Hippocampal formation (tissue), 2 donors: ENCODE measurements around the gene GRAMD1C.

Source experiments
- DNase-seq, 2 donors: peaks; one replicate each; lab custom pipeline; 2025; lab: John Stamatoyannopoulos, UW

The GRAMD1C gene

GRCh38 chr3:113852506-113852905 lies 13.9 kb downstream of the GRAMD1C start:
- no peak for DNase-seq

GRCh38 chr3:113867506-113867905 lies 28.9 kb downstream of the GRAMD1C start:
- no peak for DNase-seq

- DNase-seq, result no peak
Measured at GRCh38 chr3:113873293-113873692, 34.7 kb downstream of the GRAMD1C start.

DNA sequence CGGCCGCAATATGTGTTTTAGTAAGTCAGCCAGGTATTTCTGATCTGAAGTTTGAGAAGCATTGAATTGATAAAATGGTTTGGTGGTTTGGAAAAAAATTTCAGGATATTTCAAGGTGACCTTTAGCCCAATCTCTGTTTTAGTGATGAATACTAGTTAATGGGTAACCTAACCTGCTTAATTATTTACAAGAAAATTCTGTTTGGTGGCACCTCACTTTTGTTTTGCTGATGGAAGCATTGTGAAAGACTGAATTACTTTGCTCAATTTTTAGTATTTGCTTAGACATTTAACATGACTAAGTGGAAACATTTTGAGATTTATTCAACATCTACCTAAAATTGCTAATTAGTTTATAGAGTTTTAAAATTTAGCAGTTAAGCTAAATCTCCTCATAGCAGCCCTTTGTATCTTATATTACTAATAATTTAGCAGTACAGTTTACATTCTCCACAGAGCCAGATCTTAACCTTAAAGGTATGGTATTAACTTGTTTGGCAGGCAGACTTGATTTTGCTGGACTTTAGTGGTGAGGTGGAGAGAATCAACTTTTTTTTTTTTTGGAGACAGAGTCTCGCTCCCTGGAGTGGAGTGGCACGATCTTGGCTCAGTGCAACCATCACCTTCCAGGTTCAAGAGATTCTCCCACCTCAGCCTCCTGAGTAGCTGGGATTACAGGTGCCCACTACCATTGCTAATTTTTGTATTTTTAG lies 35.4 kb downstream of the GRAMD1C start:
- DNase-seq, result no peak

DNA sequence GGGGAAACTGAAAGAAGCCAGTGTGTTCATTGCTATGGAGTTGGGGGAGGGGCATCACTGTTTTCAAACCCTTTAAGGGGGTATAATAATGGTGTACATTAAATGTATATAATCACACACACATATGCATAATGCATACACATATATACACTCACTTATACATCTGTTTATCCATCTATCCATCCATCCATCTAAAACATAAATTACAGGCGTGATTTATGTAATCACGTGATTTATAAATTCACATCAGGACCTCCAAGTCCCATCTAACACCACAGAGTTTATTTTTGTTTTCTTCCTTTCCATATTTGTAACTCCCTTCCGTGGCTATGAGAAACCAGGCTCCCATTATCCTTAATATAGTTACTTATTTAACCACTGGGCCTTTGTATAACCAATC lies 39.8 kb downstream of the GRAMD1C start:
- no peak for DNase-seq

DNA sequence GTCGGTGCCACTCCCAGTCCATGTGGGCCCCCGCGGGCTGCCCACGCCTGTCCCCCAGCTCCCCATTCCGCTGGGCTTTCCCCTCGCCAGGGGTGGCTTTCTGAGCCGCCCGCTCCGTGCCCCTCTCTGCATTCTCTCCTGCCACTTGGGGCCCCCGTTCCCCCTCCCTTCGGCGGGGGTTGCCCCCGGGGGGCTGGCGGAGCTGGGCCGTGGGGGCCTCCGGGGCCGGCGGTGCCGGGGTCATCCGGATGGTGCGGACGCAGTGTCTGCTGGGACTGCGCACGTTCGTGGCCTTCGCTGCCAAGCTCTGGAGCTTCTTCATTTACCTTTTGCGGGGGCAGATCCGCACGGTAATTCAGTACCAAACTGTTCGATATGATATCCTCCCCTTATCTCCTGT lies 46.5 kb downstream of the GRAMD1C start:
- no peak for DNase-seq

- no peak for DNase-seq
Measured at GRCh38 chr3:113890256-113890900, 51.8 kb downstream of the GRAMD1C start.

GRCh38 chr3:113894927-113895326 lies 56.3 kb downstream of the GRAMD1C start:
- no peak for DNase-seq

DNA sequence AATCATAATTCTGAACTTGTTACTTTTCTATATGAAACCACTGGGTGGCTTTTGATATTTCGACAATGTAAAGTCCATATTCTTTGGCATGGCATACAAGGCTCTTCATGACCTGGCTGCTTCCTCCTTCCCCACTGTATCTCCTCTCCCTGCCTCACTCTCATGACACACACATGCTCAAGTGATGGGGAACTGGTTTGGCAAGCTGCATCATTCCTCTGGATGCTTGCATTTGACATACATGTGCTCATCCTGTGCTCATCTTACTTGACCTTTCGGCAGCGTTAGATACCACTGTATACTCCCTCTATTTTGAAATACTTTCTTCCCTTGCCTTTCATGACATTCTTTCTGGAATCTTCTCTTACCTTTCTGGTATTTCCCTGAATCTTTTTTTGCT lies 57.4 kb downstream of the GRAMD1C start:
- no peak for DNase-seq

DNA sequence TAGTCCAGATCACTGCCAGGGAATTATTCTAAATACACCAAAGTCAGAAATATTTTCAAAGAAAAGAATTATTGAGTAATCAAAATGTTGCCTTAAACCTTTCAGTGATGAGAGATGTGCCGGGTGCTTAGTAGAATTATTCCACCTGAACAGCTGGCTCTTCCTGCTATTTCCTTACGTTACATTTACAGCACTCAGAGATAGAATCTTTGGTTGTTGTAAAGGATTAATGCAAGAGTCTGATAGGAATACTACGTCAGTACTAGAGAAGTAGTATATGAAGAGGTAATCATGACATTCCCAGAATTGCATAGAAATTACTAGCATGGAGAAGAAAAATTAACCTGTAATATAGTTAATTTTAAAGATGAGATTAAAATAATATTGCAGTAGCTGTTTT lies 58.3 kb downstream of the GRAMD1C start:
- no peak for DNase-seq

DNA sequence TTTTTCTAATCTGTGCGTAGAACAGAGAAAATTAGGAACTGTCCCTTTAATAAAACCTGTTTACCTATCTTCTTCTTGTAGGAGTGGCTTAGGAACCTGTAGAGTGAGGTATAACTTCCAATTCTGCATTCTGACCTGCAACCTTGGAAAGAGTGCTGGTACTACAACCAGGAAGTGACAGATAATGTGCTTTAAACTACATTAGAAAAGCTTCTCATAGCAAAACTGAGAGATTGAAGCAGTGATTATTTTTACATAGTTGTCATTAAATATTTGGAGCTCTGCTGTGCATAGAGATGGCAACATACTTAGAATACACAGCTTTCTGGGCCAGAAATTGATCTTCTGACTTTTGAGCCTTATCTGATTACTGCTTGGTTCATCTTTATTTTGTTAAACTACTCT lies 58.8 kb downstream of the GRAMD1C start:
- no peak for DNase-seq

GRCh38 chr3:113898892-113899291 lies 60.3 kb downstream of the GRAMD1C start:
- no peak for DNase-seq

DNA sequence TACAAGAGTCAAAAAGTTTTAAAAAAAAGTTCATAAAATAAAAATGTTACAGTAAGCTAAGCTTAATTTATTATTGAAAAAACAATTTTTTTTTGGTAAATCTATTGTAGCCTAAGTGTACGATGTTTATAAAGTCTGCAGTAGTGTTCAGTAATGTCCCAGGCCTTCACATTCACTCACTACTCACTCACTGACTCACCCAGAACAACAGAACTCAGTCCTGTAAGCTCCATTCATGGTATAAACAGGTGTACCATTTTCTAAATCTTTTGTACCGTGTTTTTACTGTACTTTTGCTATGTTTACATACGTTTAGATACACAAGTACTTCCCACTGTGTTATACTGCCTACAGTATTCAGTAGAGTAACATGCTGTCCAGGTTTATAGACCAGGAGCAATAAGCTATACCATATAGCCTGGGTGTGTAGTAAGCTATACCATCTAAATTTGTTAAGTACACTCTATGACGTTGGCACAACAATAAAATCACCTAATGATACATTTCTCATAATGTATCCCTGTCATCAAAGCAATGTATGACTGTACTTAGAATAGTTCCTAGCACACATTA lies 68.1 kb downstream of the GRAMD1C start:
- DNase-seq, result no peak

DNA sequence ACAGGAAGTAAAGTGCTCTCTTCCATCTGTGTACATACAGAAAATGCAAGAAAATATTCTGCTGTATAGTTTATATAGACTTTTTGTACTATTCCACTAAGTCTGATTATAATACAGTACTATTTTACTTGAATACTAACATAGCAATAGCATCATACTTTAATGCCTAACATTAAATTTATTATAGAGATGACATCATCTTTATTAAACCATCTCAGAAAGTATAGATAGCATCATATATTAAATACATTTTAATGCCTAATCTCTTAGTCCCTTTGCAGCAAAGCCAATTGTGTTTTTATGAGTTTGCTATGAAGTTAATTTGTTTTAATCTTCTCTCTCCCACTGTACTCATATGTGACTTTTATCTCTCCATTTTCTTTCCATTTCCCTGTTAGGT lies 69.5 kb downstream of the GRAMD1C start:
- no peak for DNase-seq

DNA sequence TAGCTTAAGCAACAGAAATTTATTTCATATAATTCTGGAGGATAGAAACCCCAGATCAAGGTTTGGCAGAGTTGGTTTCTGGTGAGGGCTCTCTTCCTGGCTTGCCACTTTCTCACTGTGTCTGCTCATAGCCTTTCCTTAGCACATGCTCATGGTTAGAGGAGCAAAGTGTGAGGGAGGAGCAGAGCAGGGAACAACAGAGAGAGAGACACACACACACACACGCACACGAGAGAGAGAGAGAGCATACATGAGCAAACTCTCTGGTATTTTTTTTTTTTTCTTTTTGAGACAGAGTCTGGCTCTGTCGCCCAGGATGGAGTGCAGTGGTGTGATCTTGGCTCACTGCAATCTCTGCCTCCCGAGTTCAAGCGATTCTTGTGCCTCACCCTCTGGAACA lies 72.4 kb downstream of the GRAMD1C start:
- no peak for DNase-seq

- DNase-seq, result peak in 1 of 2 donors; percentile 41
Measured at GRCh38 chr3:113912552-113913236, 74.1 kb downstream of the GRAMD1C start.

GRCh38 chr3:113914646-113915045 lies 76.1 kb downstream of the GRAMD1C start:
- no peak for DNase-seq

GRCh38 chr3:113927556-113927955 lies 89.0 kb downstream of the GRAMD1C start:
- no peak for DNase-seq

DNA sequence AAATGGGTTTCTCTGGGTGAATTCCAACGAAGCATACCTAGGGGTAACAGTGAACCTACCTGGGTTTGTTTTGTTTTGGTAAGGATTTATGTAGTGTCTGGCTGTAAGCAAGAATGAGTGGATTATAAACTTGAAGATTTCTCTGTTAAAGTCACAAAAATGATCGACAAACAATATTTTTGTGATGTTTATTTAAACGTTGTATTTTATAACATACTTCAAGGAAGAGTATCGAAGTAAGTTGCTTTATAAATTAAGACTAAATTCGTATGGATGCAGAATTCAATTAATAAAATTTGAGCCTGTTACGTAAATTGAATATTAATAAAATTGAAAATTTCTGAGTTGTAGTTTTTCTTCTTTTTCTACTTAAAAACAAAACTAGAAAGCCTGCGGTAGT lies 108.2 kb downstream of the GRAMD1C start:
- DNase-seq, result no peak

GRCh38 chr3:113947372-113948014 lies 108.9 kb downstream of the GRAMD1C start, which contains the start of gene ZDHHC23:
Gene ZDHHC23, plus strand, starts transcription at chr3:113948013. Its CDS starts 790 bp downstream, at chr3:113948803.
- no peak for DNase-seq

GRCh38 chr3:113948015-113948917 lies 109.7 kb downstream of the GRAMD1C start:
- DNase-seq, result no peak
